HG02852 (cell line): Measurements from ENCODE around the gene FLNC.

Experiments used
- ATAC-seq: cut with Tn5 transposase; IDR thresholded peaks from one replicate; pipeline ENCODE4 v1.9.1; 2021; ENCODE audit warnings: mild to moderate bottlenecking, moderate library complexity; ENCODE audit not compliant: unreplicated experiment

The FLNC gene

DNA sequence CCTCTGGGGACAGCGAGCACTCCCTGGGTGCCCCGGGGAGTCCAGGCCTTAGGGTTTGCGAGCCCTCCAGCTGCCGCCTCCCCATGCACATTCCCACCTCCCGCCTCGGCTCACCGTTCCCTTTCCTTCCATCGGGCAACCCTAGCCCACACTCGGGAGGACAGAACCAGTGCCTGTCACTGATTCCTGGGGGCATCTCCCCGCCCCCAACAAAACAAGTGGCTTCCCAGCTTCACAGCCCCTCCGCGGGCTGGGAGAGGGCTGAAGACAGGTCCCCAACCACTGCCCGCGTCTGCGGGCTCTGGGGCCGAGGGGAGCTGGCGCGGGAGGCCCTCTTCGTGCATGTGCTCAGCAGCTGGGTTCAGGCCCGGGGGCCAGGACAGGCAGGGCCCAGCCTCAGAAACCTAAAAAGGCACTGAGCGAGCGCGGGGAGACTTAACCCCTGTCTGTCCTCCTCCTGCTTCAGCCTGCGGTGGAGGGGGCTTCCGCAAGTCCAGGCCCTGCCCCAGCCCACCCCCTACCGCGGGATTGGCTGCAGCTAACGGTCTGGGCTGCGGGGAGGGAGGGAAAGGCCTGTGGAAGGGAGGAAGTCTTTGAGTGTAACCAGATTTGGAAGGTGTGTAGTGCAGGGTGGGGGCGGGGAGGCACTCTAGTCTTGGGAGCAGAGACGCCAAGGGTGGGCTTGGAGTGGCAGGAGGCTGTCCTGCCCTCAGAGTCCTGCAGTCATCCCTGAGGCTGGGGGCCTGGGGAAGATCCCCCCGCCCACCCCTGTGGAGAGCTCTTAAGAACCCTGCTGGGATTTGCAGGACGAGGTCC, 1.2 kb downstream of the FLNC start:
- ATAC-seq, result no peak

DNA sequence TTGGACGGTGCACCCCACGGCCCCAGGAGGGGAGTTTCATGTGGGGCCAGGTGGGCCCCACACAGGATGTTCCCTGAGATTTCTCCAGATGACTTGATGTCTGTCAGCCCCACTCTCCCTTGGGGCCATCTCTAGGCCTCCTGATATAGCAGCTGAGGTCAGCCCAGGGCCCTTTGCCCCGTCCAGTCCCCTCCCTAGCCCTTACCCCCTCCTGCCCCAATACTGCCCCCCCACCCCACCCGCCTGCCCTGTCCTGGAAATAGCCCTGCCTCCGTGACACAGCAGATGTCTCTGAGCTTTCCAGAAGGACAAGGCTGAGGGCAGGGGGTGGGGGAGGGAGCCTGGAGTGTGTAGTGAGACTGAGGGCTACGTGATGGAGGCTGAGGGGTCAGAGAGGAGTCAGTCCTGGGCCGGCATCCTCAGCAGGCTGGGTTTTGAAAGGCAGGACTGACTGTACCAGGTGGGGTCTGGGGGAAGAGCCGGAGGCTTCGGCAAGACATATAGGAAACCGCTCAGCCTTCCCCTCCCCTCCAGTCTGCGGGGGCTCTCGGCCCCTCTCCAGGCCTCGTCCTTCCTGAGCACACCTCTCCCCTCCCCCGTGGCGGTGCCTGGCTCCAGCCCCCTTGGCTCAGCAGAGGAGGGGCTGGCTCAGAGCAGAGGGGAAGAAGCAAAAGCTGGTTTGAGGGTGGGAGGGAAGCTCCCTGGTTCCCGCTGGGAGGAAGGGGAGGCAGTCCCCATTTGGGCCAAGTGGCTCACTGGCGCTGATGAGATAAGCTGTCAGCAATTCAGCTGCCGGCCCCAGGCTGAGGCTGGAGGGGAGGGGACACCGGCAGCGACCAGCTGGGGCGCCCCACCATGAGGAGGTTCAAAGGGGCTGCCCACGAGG, 2.0 kb downstream of the FLNC start:
- no peak for ATAC-seq

DNA sequence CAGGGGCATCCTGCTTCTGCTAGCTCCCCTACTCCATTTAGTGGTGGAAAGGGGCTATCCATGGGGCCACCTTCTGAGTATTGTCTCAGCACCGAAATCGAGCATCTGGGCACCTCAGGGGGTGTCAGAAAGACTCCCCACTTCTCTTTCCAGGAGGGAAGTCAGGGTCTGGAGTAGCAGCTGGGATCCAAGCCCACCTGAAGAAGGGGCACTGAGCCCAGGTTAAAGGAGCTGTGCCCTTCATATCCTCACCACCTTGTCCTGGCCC, 2.6 kb downstream of the FLNC start:
- ATAC-seq, result no peak

DNA sequence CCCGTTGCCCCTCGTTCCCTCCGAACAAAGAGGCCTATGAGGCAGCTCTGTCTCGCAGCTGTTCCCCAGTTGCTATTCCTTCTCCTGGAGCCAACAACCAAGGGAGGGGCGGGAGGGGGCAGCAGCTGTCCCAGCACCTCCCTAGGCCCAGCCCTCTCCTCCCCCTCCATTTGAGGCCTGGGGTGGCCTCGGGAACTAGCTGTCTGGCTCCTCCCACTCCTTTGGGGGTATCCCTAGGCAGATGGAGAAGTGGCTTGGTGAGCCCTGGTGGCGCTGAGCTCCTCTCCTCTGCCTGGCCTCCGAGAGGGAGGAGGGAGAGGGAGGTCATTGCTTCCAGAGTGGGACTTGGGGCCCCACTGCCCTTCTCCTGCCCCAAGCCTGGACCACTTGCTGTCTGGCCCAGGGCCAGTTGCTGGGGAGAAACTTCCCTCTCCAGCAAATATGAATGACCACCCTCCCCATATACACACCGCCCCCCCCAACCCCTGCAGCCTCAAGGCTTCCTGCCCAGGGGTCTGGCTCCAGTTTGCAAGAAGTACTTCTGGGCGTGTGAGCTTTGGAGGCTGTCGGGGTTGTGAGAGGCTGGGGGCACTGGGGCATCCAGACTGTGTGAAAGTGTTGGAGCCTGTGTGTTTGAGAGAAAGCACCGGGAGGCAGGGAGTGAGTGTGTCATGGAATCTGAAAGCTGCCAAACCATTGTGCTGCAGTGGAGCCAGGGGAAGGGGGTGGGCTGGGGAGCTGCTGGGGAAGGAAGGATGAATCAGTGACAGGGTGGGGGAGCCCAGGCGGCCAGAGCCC, 3.1 kb downstream of the FLNC start:
- no peak for ATAC-seq

DNA sequence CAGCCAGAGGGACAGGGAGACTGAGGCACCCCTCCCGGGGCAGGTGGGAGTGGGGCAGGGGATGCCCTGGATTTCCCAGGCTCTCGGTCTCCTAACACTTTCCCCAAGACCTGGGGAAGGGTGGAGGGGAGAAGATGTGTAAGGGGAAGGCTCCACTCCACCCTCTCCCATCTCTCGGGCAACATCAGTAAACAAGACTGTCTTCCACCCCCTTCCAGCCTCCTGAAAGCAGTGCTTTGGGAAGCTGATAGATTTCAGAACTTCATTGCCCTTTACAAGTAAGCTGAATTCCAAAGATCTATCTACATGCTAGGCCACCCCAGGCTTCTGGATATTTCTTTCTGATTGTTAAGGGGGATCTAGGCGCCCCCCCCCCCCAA, 3.7 kb downstream of the FLNC start:
- no peak for ATAC-seq

DNA sequence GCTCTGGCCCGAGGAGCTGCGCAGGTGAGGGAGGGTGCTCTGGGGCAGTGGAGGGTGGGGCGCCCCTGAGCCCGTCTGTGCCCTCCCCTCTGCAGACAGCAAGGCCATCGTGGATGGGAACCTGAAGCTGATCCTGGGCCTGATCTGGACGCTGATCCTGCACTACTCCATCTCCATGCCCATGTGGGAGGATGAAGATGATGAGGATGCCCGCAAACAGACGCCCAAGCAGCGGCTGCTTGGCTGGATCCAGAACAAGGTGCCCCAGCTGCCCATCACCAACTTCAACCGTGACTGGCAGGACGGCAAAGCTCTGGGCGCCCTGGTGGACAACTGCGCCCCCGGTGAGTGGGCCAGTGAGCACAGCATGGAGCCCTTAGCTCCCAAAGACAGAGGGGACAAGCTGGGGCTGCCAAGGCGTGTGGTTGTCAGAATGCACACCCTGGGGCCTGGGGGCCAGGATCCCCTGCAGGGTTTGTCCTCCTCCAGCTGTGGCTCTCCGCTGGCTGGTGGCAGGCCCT, 5.1 kb downstream of the FLNC start:
- ATAC-seq, result no peak

DNA sequence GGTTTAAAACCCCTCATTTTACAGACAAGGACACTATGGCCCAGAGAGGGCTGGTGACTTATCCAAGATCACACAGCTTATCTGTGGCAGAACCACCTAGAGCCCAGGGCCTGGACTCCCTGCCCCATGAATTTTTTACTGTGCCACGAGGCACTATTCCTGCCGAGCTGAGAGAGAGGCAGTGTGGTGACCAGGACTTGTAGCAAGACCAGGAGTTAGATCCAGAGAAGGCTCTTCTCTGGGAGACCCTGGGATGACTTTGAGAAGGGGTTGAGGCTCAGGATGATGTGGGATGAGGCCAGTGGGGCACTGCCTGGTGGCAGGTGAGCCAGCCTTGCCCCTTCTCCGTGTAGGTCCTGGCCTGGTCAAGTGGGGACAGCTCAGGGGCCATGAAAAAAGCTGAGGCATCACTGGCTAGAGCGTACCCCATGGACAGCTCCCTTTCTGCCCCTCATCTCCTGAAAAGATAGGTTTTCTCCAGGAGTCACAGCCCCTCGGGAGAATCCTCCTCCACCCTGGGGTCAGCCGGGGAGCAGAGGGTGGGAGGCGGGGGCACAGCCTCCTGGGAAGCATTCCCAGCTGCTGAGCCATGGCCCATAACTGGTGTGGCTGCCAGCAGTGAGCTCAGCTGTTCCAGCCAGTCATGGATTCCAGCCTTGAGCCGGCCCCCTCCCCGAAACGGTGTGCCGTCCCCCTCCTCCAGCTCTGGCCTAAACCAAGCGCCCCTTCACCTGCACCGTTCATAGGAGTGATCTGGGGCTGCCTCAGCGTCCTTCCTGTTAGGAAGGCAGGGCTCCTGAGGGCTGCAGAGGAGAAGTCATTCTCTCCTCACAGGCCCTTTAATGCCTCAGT, 5.8 kb downstream of the FLNC start:
- ATAC-seq, result no peak

DNA sequence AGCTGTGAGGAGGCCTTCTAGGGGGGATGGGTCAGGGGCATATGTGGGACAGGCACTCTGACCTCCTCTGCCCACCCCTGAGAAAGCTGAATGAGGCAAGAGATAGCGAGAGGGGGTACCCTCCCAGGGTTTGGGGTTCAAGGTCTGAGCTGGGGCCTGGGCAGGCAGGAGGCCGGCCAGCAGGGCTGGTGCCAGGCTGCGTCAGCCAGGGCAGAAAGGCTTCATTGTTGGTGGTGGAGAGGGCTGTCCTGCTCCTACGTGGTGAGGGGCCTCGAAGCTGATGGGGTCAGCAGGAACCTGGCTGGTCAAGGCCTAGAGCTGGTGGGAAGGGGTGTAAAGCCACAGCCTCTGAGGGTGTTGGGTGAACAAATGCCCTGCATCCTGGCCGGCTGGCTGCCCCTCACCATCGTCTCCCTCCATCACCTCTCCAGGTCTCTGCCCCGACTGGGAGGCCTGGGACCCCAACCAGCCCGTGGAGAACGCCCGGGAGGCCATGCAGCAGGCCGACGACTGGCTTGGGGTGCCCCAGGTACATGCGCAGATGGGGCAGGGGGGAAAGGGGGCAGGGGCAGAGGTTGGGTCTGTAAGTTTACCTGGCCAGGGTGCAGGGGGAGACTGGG, 6.6 kb downstream of the FLNC start:
- ATAC-seq, result no peak

DNA sequence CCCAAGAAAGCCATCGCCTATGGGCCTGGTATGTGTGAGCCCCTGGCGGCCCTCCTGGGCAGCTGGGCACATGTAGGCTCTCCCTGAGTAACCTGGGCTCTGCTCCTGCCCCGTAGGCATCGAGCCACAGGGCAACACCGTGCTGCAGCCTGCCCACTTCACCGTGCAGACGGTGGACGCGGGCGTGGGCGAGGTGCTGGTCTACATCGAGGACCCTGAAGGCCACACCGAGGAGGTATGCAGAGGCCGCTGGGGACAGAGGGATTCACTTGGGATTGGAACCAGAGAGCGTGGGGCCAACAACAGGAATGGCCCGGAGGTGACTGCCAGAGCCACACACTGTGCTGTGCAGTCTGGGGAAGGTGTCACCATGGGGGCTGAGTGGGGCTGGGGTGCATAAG, 7.3 kb downstream of the FLNC start:
- ATAC-seq, result no peak

DNA sequence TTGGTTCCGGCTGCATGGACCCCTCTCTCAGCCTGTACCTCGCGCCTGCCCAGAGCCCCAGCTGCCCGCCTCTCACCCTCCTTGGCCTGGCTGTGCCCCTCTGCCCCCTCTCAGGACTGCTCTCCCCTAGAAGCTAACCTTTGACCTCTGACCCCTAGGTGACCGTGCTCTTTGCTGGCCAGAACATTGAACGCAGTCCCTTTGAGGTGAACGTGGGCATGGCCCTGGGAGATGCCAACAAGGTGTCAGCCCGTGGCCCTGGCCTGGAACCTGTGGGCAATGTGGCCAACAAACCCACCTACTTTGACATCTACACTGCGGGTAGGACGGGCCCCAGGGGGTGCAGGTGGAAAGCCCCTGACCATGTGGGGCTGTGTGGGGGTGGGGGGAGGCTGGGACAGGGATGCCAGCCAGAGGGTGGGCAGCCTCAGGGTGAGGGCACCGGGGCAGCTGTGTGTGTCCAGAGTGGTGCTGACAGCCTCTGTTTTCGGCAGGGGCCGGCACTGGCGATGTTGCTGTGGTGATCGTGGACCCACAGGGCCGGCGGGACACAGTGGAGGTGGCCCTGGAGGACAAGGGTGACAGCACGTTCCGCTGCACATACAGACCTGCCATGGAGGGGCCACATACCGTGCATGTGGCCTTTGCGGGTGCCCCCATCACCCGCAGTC, 8.0 kb downstream of the FLNC start:
- no peak for ATAC-seq

DNA sequence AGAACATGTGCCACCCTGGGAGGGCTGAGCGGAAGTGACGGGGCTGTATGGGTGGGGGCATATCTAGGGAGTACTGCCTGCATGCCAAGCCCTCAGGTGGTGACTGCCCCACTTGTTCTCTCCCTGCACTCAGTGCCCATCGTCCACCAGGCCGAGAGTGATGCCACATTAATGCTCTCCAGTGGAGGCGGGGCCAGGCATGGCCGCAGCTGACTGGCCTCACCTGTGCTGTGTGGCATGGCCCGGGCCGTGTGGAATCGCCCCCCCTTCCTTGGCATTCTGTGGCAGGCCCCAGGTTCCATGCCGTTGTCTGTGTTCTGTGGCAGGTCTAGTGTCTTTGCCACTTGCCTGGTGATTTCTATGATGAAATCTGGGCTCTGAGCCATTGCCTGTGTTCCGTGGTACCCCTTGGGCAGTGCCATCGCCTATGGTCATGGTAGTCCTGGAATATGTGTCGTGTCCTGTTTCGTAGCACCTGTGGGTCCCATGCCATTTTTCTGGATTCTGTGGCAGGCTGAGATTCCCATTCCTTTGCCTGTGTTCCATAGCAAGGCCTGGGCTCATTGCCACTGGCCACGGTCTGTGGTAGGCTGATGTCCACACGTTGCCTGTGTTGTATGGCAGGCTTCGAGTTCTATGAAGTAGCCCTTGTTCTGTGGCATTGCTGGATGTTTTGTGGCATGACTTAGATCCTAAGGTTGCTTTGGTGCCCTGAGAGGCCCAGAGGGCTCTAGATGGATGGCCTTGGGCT, 8.9 kb downstream of the FLNC start:
- no peak for ATAC-seq

DNA sequence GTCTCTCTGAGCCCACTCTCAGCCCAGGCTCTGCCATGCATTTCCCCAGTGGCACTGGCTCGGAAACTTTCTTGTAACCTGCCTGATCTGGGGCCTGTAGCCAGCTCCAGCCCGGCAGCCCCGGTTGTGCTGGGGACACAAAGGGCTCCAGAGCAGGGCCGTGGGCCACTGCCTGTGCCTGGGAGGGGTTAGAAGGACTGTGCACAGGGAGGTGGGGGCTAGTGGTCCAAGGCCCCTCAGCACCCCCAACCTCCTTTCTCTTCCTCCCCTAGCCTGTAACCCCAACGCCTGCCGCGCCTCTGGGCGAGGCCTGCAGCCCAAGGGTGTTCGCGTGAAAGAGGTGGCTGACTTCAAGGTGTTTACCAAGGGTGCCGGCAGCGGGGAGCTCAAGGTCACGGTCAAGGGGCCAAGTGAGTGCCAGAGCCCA, 9.6 kb downstream of the FLNC start:
- ATAC-seq, result no peak

DNA sequence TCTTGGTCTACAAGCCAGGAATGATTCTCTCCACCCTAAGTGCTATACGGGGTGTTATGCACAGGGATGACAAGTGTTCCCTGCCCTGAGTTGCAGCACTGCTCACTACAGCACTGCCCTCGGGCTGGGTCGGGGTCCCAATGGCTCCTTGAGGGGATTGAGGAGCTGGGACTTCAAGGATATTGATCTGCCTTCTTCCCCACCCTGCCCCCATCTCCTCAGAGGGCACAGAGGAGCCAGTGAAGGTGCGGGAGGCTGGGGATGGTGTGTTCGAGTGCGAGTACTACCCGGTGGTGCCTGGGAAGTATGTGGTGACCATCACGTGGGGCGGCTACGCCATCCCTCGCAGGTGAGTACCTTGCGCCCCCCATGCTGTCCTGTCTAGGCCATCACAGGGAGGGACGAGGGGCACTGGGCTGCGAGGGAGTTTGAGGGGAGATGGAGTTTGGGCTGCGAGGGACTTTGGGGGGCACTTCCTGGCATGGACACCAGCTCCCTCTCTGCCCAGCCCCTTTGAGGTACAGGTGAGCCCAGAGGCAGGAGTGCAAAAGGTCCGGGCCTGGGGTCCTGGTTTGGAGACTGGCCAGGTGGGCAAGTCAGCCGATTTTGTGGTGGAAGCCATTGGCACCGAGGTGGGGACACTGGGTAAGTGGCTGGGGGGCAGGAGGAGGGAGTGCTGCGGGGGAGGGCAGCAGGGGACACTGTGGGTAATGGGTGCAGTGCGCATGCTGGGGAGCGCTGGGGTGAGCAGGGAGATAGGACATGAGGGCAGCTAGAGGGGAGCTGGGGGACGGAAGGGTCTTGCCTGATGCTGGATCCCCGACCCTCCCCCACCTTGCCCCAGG, 10.3 kb downstream of the FLNC start:
- ATAC-seq, result no peak

DNA sequence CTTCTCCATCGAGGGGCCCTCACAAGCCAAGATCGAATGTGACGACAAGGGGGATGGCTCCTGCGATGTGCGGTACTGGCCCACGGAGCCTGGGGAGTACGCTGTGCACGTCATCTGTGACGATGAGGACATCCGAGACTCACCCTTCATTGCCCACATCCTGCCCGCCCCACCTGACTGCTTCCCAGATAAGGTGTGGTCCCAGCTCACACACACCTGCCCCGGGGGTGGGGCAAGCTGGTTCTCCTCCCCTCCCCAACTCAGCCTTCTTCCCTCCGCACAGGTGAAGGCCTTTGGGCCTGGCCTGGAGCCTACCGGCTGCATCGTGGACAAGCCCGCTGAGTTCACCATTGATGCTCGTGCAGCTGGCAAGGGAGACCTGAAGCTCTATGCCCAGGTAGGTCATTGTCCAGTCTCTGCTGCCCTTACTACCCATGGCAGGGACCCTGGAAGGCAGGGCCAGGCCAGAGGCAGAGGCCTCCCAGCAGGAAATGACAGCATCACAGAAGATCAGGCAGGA, 11.0 kb downstream of the FLNC start:
- ATAC-seq, result no peak

DNA sequence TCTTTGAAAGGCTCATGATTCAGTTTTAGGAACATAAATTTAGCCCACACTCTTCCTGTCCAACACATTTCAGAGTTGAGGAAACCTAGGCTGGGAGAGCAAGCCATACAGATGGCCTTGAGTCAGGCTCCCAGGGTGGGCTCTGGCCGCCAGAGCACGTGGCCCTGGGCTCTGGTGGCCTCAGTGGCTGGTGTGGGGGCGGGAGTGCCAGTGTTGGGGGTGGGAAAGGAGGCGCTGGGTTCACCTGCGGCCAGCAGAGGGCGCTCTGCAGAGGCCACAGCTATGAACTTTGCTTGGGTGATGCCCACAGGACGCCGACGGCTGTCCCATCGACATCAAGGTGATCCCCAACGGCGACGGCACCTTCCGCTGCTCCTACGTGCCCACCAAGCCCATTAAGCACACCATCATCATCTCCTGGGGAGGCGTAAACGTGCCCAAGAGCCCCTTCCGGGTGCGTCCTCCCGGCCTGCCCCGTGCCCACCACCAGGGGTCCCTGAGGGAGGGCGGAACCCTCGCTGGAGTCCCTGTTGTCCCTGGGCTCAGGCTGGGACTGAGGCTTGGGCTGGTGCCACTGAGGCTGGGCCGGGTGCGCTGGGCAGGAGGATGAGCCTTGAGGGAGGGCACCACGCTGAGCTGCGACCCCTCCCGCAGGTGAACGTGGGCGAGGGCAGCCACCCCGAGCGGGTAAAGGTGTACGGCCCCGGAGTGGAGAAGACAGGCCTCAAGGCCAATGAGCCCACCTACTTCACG, 11.9 kb downstream of the FLNC start:
- no peak for ATAC-seq

DNA sequence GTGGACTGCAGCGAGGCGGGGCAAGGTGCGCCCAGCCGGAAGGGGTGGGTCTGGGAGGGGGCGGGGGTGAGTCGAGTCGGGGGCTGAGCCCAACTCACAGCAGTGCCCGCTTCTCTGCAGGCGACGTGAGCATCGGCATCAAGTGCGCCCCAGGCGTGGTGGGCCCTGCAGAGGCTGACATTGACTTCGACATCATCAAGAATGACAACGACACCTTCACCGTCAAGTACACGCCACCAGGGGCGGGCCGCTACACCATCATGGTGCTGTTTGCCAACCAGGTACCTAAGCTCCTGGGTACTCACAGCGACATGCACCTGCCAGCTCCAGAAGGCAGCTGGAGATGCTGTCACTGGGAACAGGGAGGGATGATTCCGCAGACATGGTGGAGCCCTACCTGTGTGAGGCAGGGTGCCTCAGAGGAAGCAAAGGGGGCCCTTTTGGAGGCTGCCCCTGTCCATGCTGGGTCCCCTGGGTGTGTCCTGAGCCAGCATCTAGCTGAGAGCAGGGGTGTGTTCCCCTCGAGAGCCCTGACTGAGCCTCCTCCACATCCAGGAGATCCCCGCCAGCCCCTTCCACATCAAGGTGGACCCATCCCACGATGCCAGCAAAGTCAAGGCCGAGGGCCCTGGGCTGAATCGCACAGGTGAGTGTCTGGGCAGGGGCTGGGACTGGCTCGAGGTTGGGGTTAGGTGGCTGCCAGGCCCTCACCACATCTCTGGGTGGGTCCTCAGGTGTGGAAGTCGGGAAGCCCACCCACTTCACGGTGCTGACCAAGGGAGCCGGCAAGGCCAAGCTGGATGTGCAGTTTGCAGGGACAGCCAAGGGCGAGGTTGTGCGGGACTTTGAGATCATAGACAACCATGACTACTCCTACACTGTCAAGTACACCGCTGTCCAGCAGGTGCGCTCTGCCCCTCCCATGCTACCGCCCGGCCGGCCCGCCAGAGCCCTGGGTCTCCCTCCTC, 12.8 kb downstream of the FLNC start:
- ATAC-seq, result no peak
